HG02973 (cell line): Measurements from ENCODE around the gene ZSCAN10.
"Not testable (repeated sequence)": the region's sequence is repeated elsewhere in the genome, so short reads cannot be mapped to it uniquely, and the experiment has no call there.

Experiments used
- ATAC-seq: cut with Tn5 transposase; IDR thresholded peaks from one replicate; pipeline ENCODE4 v1.9.1; 2021; ENCODE audit warnings: moderate library complexity; ENCODE audit not compliant: unreplicated experiment

The ZSCAN10 gene

DNA sequence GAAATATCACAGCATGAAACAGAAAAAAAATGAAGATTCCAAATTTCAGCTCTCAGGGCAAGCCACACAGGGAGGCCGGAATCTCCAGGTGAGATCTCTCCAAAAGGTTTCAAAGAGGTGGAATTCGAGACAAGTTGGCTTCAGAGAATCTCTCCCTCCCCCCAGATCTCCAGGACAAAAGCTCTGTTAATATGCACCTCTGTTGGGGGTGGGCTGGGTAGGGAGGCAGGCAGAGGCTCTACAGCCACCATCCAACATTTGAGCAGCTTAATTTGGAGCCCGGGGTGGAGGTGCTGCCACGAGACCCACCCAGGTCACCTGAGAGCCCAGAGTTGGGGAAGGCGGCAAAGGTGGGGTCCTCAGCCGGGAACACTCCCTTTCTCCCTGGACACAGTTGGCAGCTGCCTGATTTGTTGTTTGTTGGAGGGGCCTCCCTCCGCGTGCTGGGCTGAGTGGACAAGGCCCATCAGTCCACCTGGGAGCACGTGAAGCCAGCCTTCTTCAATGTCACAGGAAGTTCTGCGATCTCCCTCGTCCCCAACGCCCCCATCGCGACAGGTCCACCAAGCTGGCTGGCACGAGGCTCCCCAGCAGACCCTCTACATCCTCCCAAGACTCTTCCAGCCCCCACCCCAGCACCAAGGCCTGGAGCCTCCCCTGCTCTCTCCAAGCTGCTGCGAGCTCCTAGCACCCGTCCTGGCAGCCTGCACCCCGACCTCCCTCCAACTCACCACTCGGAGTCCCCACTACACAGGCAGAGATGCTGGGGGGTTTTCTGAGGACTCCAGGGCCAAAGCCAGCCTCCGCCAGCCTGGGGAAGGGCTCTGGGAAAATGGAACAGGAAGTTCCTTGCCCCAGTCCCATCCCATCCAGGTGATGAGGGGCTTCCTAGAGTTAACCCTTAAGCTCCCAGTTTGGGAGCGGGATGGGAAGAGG, at the start of gene ZSCAN10:
TSS of gene ZSCAN10 (minus strand) at position 836 of the 936 bp plus-strand sequence. CDS start 6,357 bp downstream, outside the sequence.
- no peak for ATAC-seq

DNA sequence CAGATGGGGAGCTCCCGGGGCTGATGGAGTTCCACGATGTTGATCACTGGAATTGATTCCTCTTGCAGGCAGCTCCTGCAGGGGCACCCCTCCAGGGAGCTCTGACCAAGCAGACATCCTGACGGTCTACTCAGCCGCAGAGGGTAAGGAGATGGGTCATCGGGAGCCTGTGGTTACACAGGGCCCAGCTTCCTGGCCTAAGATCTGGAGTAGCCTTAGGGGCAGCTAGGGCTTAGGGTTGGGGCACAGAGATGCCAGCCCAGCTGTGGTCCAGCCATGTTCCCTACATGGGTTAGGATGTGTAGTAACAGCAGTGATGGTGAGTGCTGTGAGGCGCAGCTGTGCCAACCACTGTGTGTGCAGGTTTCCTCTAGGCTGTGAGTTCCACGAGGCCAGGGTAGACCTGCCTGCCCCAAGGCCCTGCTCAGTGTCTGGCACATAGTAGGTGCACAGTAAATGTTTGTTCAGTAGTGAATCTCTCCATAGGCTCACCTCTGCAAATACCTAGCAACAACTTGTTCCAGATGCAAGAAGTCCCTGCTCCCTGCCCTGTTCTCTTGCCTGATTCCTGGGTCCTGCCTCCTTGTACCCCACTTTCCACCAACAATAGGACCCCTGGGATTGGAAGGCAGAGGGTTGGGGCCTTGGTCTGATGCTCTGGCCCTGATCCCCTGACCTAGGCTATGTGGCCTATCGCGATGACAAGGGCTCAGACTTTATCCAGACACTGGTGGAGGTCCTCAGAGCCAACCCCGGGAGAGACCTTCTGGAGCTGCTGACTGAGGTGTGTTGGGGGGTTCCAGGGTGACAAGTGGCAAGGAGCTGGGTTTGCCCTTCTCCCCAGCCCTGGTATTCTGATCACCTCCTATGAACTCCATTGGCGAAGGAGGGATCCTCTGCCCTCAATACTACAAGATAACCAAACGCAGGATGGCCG, 49.4 kb upstream of the ZSCAN10 start:
- no peak for ATAC-seq

DNA sequence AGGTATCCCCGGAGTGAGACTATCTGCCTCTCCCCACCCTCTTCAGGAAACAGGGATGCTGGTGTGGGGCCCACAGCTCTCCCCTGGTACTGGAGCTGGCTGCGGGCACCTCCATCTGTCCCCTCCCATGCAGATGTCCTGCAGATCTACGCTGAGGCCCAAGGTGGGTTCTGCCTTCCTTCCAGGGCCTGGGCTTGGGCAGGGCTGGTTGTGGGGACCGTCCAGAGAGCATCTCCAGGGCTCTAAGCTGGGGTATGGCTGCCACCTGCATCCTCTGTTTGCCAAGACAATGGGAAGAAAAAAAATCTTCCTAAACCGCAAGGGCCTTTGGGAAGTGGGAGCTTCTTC, 48.6 kb upstream of the ZSCAN10 start:
- ATAC-seq: no peak

DNA sequence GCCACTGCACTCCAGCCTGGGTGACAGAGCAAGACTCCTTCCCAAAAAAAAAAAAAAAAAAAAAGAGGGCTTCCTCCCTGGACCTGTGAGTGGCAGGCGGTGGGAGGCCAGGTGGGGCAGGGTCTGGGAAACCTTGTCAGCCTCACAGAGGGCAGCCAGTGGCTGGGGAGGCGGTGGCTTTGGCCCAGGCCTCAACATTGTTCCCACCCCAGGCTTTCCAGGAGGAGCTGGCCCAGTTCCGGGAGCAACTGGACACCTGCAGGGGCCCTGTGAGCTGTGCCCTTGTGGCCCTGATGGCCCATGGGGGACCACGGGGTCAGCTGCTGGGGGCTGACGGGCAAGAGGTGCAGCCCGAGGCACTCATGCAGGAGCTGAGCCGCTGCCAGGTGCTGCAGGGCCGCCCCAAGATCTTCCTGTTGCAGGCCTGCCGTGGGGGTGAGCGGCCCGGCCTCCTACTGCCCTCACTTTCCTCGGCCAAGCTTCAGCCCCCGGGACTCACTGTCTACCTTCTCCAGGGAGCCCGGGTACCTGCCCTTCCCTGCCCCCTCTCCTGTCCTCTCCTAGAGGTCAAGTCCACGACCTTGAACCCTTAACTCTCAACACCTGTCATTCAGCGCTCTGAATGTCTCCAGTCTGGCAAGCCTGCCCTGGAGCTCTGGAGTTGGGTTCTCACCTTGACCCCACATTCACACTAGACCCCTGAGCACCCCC, 48.1 kb upstream of the ZSCAN10 start:
- no peak for ATAC-seq

DNA sequence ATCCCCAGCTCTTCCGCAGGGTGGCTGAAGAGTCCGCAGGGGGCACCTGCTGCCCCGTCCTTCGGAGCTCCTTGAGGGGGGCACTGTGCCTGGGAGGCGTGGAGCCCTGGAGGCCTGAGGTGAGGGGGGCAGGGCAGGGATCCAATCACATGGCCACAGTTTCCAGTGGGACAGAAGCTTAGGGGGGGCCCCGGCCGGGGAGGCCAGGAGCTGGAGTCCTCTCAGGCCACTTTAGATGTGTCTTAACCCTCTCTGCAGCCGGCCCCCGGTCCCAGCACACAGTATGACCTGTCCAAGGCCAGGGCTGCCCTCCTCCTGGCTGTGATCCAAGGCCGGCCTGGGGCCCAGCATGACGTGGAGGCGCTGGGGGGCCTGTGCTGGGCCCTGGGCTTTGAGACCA, 46.6 kb upstream of the ZSCAN10 start:
- no peak for ATAC-seq

DNA sequence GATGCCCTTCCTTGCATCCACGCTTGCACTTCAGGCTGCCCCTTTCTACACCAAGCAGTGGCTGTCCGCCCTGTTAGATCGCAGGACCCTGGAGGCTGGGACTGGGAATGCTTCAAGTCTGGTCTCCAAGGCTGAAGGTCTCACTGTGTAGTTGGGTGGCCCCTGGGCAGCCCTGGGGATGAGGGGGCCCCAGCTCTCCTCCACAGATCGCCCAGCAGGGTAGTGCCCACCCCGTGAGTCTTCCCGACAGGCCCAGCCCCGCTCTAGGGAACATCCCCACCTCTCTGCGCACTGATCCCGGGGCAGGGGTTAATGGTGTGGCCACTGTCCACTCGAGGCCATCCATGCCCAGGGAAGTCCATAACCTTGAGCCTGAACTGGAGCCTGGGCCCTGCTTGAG, 46.1 kb upstream of the ZSCAN10 start:
- no peak for ATAC-seq

DNA sequence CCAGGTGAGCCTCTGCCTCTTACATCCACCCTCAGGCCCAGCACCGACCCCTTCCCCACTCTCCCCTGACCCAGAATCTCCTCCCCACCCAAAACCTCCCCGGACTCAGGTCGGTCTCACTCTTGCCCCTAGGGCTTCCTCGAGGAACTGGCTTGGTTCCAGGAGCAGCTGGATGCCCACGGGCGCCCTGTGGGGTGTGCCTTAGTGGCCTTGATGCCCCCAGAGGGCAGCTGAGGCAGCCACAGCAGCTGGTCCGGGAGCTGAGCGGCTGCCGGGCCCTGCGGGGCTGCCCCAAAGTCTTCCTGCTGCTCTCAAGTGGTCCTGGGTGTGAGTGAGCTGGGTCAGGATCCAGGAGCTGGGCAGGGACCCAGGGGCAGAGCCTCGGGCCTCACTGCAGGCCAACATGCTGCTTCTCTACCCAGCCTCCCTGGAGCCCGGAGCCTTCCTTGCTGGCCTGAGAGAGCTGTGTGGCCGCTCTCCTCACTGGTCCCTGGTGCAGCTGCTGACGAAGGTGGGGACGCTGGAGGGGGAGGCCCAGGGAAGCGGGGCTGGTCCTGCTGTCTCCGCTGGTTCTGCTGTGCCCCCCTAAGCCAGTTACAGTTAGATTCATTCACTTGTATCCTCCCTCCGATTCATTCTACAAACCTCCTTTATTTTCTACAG, 45.4 kb upstream of the ZSCAN10 start:
- ATAC-seq: no peak

DNA sequence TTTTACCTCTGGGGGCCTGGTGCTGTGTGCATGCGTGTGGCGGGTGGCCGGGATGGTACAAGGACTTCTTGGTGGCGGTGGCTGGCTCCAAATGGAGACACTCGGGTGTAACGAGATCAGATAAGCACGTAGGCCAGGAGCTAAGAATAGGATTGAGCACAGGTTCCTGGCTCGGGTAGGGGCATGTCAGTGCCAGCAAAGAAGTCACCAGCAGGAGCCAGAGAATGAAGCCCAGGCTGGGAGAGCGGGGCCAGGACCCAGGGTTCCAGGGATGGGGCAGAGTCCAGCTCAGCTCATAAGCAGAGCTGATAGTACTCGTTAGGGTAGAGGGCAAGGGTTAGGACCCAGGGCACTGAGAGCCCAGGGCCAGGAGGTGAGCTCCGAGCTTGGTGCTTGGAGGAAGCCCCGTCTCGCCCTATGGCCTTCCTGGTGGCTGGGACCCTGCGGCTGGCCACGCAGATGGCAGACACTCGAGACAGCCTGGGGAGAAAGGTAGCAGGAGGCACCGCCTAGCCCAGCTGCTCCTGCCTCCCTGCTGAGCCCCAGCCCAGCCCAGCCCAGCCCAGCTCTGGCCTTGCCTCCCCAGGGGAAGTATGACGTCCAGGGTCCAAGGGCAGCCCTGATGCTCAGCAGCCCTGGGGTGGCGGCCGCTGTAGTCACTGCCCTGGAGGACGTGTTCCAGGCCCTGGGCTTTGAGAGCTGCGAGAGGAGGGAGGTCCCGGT, 44.7 kb upstream of the ZSCAN10 start:
- ATAC-seq: no peak

DNA sequence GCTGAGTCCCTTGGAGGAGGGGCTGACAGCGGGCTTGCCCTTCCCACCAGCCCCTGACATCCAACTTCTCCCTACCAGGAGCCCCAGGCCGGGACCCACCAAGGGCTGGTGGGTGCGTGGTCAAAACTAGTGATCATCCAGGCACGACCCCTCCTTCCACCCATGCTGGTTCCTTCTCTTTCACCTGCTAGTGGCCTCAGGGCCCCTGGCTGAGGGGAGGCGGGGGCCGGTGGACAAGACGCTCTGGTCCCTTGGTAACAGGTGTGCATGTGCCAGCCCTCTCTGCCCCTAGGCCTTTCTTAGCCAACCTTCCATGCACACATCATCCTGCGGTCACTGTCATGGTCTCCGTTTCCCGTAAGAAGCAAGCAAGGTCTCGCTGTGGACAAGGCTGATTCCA, 44.1 kb upstream of the ZSCAN10 start:
- ATAC-seq: no peak

DNA sequence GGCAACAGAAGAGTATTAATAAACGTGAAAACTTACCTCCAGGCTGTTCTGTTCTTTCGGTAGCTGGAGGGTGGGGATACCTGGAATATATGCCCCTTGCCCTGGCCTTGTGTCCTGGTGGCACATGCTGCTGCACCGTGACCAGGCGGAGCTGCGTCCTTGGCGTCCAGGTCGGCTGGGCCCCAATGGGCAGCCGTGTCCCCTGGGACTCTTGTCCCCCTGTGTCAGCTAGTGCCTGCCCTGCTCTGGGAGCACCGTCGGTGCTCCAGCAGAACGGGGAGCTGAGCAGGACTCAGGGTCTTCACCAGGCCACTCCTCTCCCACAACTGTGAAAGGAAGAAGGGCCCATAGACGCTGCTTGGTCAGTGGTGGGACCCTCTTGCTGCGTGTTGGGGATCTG, 43.7 kb upstream of the ZSCAN10 start:
- no peak for ATAC-seq

DNA sequence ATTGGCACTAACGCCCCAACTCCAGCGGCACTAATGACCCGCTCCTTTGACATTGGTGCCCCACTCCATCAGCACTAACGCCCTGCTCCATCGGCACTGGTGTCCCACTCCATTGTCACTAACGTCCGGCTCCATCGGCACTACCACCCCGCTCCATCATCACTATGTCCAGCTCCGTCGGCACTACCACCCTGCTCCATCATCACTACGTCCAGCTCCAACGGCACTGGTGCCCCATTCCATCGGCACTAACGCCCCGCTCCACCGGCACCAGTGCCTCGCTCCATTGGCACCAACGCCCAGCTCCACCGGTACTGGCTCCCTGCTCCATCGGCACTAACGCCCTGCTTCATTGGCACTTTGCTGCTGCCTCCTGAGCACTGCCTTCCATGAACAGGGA, 43.2 kb upstream of the ZSCAN10 start:
- no peak for ATAC-seq

DNA sequence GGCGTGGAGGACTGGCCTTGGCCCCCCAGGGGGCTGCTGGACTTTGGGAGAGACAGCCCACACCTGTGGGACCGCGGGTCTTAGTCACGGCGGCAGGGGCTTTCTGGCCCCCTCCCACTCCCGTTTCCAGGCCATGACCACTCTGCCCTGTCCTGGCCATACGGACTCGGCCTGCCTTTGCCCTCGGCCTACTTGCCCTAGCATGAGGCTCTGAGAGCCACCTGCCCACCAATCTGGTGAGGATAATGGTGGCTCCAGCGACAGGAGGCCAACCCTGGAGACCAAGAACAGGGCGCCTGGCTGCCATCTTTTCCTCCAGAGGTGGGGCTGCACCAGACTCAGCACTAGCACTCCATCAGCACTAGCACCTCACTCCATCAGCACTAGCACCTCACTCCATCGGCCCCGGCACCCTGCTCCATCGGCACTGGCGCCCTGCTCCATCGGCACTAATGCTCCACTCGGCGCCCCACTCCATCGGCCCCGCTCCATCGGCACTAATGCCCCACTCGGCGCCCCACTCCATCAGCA, 42.8 kb upstream of the ZSCAN10 start:
- ATAC-seq: no peak

DNA sequence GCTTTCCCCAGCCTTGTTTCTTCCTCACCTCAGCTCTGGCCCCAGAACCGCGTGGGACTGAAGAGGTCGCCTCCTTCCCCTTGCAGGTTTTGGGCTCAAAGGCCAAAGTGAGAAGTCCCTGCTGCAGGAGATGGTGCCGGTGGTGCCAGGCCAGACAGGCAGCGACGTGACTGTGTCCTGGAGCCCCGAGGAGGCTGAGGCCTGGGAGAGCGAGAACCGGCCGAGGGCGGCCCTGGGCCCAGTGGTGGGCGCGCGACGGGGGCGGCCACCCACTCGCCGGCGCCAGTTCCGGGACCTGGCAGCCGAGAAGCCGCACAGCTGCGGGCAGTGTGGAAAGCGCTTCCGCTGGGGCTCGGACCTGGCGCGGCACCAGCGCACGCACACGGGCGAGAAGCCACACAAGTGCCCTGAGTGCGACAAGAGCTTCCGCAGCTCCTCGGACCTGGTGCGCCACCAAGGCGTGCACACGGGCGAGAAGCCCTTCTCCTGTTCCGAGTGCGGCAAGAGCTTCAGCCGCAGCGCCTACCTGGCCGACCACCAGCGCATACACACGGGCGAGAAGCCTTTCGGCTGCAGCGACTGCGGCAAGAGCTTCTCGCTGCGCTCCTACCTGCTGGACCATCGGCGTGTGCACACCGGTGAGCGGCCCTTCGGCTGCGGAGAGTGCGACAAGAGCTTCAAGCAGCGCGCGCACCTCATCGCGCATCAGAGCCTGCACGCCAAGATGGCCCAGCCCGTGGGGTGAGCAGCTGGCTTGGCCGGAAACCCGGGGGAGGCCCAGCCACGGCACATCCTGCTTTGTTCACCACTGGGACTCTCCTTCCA, 41.7 kb upstream of the ZSCAN10 start:
- ATAC-seq: no peak

DNA sequence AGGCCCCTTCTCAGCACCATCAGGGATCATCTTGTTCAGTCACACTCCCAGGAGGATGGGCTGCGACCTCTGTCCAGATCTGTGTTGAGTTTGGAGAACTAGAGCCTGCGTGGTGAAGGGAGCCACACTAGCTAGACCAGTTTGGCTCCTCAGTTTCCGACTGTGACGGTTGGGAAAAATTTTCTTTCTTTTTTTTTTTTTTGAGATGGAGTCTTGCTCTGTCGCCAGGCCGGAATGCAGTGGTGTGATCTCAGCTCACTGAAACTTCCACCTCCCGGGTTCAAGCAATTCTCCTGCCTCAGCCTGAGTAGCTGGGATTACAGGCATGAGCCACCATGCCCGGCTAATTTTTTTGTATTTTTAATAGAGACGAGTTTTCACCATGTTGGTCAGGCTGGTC, 40.5 kb upstream of the ZSCAN10 start:
- not testable (repeated sequence) for ATAC-seq

DNA sequence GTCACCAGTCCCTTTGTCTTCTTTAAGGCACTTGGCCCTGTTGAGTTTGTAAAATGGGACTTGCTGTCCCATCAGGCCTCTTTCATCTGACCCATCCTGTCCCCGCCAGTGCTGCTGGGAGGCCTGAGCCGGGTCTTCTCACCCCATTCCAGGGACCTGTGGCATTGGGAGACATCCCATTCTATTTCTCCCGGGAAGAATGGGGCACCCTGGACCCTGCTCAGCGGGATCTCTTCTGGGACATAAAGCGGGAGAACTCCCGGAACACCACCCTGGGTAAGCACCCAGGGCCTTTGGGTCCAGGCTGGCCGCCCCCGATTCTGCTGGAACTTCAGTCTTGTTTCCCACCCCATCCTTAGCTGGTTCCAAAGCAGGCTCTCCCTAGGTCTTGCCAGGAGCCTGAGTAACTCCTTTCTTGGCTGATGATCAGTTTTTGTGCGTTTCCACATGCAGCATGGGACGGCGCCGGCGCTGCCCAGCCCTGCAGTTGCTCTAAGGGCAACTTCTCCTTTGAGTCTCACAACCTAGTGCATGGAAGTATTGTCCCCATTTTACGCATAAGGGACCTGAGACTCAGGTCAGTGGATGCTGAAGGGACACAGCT, 39.8 kb upstream of the ZSCAN10 start:
- ATAC-seq: no peak

DNA sequence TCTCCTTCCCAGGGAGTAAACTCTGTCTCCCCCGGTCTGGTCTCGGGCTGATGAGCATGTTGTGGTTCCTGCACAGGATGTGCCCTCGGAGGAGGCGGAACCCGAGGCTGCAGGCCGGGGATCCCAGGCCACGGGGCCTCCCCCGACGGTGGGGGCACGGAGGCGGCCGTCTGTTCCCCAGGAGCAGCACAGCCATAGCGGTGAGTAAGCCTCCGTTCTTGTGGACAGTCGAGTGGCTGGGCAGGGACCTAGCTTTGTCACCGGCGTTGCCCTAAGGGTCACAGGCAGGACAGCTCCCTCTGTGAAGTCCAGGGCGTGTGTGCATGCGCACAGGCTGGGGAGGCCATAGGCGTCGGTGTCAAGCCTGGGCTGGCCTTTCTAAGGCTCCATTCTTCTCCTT, 39.2 kb upstream of the ZSCAN10 start:
- no peak for ATAC-seq

DNA sequence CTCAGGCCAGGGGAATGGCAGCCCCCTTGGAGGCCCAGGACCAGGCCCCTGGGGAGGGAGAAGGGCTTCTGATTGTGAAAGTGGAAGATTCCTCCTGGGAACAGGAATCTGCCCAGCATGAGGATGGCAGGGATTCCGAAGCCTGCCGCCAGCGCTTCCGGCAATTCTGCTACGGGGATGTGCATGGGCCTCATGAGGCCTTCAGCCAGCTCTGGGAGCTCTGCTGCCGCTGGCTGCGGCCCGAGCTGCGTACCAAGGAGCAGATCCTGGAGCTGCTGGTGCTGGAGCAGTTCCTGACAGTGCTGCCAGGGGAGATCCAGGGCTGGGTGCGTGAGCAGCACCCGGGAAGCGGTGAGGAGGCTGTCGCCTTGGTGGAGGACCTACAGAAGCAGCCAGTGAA, 38.2 kb upstream of the ZSCAN10 start:
- no peak for ATAC-seq

DNA sequence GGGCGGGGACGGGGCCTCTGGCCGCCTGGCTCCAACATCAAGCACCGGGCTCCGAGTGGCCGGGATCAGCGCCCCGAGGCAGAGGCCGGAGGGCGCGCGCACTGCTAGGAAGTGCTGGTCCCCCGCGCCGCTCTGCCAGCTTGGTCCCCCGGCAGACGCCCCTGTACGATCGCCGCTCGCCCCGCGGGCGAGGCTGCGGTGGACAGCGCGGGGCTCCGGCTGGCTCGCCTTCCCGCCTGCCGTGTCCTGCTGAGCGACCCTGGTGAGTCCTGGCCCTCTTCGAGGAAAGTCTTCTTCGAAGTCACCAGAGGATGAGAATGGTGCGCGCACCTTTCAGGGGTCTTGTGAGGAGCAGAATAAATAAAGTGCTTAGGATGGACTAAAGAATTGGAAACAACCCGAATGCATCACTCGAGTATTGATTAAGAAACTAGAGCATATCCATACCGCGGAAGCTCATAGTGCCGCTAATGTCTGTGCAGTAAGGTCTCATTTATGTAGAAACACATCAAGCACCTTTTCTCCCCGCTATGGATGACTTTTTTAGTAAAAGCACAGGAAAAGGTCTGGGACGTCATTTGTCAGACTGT, 36.1 kb upstream of the ZSCAN10 start:
- ATAC-seq: no peak
